Fibroblast of lung (primary cell): Measurements from ENCODE around the gene CAMK2B. TPM values are rescaled to one million over a fixed set of nuclear protein-coding genes. Genes with fewer than 3 reads are reported as not detected.

Source experiments
- DNase-seq, 2 donors: peaks; one replicate each; pipeline versions ENCODE4 v3.0.0 to v3.0.0-alpha.2; 2010; ENCODE audit warnings: low read depth in 2 of 2
- H2AFZ ChIP-seq: 2 replicates; pipeline ENCODE4 v1.5.1; 2012; ENCODE audit warnings: low read length, control low read depth, inconsistent platforms
- H3K27ac ChIP-seq: 2 replicates; pipeline ENCODE4 v1.5.1; 2011; ENCODE audit warnings: low read length, control low read depth; ENCODE audit not compliant: insufficient read depth
- H3K27me3 ChIP-seq: 2 replicates; pipeline ENCODE4 v1.5.1; 2011; ENCODE audit warnings: mild to moderate bottlenecking, low read length; ENCODE audit not compliant: control insufficient read depth, insufficient read depth
- H3K36me3 ChIP-seq: 2 replicates; pipeline ENCODE4 v1.5.1; 2011; ENCODE audit warnings: low read length; ENCODE audit not compliant: control insufficient read depth, insufficient read depth
- H3K4me1 ChIP-seq: 2 replicates; pipeline ENCODE4 v1.5.1; 2011; ENCODE audit warnings: low read length; ENCODE audit not compliant: control insufficient read depth, insufficient read depth; ENCODE audit errors: extremely low read depth
- H3K4me2 ChIP-seq: 2 replicates; pipeline ENCODE4 v1.5.1; 2011; ENCODE audit warnings: low read length, control low read depth; ENCODE audit not compliant: insufficient read depth; ENCODE audit errors: extremely low read depth
- H3K4me3 ChIP-seq, 4 experiments: fragments of 200-600 bp in 1 of 4; sonication (generic) in 1 of 4; replicated peaks in 1 of 4; 2 replicates each; pipeline ENCODE4 v1.5.1; 2011 to 2016; ENCODE audit warnings: low read length in 4 of 4, low read depth in 3 of 4, mild to moderate bottlenecking in 3 of 4, control low read depth in 2 of 4, inconsistent platforms in 1 of 4, mixed read lengths in 1 of 4; ENCODE audit not compliant: insufficient read depth in 1 of 4; ENCODE audit errors: control extremely low read depth in 1 of 4
- H3K79me2 ChIP-seq: 2 replicates; pipeline ENCODE4 v1.5.1; 2012; ENCODE audit warnings: mild to moderate bottlenecking, low read length, inconsistent platforms; ENCODE audit not compliant: control insufficient read depth, insufficient read depth
- H3K9ac ChIP-seq: 2 replicates; pipeline ENCODE4 v1.5.1; 2011; ENCODE audit warnings: mild to moderate bottlenecking, low read length, control low read depth; ENCODE audit not compliant: insufficient read depth
- H3K9me3 ChIP-seq: 2 replicates; pipeline ENCODE4 v1.5.1; 2012; ENCODE audit warnings: low read depth, low read length; ENCODE audit not compliant: control insufficient read depth, insufficient read depth
- H4K20me1 ChIP-seq: 2 replicates; pipeline ENCODE4 v1.5.1; 2011; ENCODE audit warnings: low read length; ENCODE audit not compliant: control insufficient read depth, insufficient read depth; ENCODE audit errors: extremely low read depth
- CTCF ChIP-seq, 2 donors: IDR thresholded peaks in 1 of 2; conservative IDR thresholded peaks in 1 of 2; 1 replicate in 1 of 2; 2 replicates in 1 of 2; pipeline ENCODE4 v1.5.1; 2011 to 2012; ENCODE audit warnings: low read length in 2 of 2, control low read depth in 1 of 2, inconsistent platforms in 1 of 2, low read depth in 1 of 2, mild to moderate bottlenecking in 1 of 2
- EZH2 ChIP-seq: IDR thresholded peaks from 2 replicates; pipeline ENCODE4 v1.5.1; 2012; ENCODE audit warnings: low read length, control low read depth, mild to moderate bottlenecking; ENCODE audit errors: missing control alignments
- polyA plus RNA-seq, 2 donors: library from polyadenylated mRNA; depleted of rRNA in 1 of 2; stranded (reverse) in 1 of 2; unstranded in 1 of 2; fragments of >200 nt; gene quantifications; 2 replicates each; pipeline ENCODE4 v1.2.1, GENCODE V29; 2011 to 2012; ENCODE audit warnings: missing spikeins in 1 of 2
- total RNA-seq: library from RNA; depleted of rRNA; stranded (reverse); fragments of >200 nt; gene quantifications from 2 replicates; pipeline ENCODE4 v1.2.1, GENCODE V29; 2014

Gene CAMK2B
- total and polyA plus RNA-seq, 2 donors (not counting 1 experiment from before 2014, with no cell fraction given): 0.06 to 0.17 TPM

- H3K27me3 ChIP-seq: no peaks in the 10 kb centered on the region
- no peaks in the 10 kb centered on the region for H3K4me1 ChIP-seq
- H3K36me3 ChIP-seq: no peaks in the 10 kb centered on the region
- H3K79me2 ChIP-seq: no peaks in the 10 kb centered on the region
- H3K4me3 ChIP-seq: no peak overlapping the region
- no peaks in the 10 kb centered on the region for H4K20me1 ChIP-seq
- H2AFZ ChIP-seq: no peak overlapping the region
- no peak for TF ChIP-seq EZH2
- no peak for TF ChIP-seq CTCF (conservative IDR thresholded peaks at IDR 0.05 in 1 of 2, IDR thresholded peaks at IDR 0.05 in 1 of 2; ENCODE audit: low read depth in 1 of 2, low read length in 2 of 2)
- H3K9ac ChIP-seq: no peak overlapping the region
- no peak for DNase-seq
- H3K9me3 ChIP-seq: no peaks in the 10 kb centered on the region
- no peak overlapping the region for H3K27ac ChIP-seq
- H3K4me2 ChIP-seq: no peak overlapping the region
Measured at GRCh38 chr7:44347546-44348114, 22.2 kb upstream of the CAMK2B start.

DNA sequence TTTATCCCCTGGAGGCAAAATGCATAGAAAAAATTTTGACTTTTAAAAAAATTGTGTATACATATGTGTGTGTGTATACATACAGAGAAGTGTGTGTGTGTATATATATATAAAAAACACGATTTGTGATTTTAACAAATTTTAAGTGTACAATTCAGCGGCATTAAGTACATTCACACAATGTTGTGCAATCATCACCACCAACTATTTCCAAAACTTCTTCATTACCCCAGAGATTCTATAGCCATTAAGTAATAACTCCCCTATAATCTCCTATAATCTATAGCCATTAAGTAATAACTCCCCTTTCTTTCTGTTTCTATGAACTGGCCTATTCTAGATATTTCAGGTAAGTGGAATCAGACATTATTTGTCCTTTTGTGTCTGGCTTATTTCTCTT, 20.7 kb upstream of the CAMK2B start:
- no peak overlapping the region for H3K4me3 ChIP-seq
- no peaks in the 10 kb centered on the region for H3K79me2 ChIP-seq
- no peaks in the 10 kb centered on the region for H3K36me3 ChIP-seq
- H3K4me1 ChIP-seq: no peaks in the 10 kb centered on the region
- H2AFZ ChIP-seq: no peak overlapping the region
- H3K9ac ChIP-seq: no peak overlapping the region
- no peaks in the 10 kb centered on the region for H3K9me3 ChIP-seq
- no peaks in the 10 kb centered on the region for H4K20me1 ChIP-seq
- no peak for DNase-seq
- TF ChIP-seq CTCF (conservative IDR thresholded peaks at IDR 0.05 in 1 of 2, IDR thresholded peaks at IDR 0.05 in 1 of 2; ENCODE audit: low read depth in 1 of 2, low read length in 2 of 2) (no peak), EZH2 (no peak)
- no peak overlapping the region for H3K27ac ChIP-seq
- H3K4me2 ChIP-seq: no peak overlapping the region
- H3K27me3 ChIP-seq: no peaks in the 10 kb centered on the region

DNA sequence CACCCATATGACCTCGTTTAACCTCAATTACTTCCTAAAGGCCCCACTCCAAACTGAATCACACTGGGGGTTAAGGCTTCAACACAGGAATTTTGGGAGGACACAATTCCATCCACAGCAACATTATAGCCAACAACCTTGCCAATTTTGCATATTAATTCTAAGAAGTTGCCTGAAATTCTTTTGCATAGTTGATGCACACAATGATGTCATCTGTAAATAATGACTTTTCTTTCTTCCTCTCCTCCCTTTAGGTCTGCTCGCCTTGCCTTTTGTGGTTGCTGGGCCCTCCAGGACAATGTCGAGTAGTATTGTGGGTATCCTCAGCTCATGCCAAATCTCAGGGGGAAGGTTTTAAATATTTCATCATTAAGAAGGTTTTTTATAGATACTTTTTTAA, 16.0 kb upstream of the CAMK2B start:
- Histone ChIP-seq H3K79me2 (no peaks in the 10 kb centered on the region), H2AFZ (no peak overlapping the region), H3K4me2 (no peak overlapping the region), H3K27ac (no peak overlapping the region), H3K4me1 (no peaks in the 10 kb centered on the region), H3K36me3 (no peaks in the 10 kb centered on the region), H4K20me1 (no peaks in the 10 kb centered on the region), H3K27me3 (peaks cover 7% of the 10 kb centered on the region), H3K9ac (no peak overlapping the region), H3K4me3 (no peak overlapping the region), H3K9me3 (no peaks in the 10 kb centered on the region)
- DNase-seq: peak in 1 of 2 donors; percentile 11
- TF ChIP-seq EZH2 (no peak), CTCF (conservative IDR thresholded peaks at IDR 0.05 in 1 of 2, IDR thresholded peaks at IDR 0.05 in 1 of 2; ENCODE audit: low read depth in 1 of 2, low read length in 2 of 2) (no peak)
